Nephron (organoid): Measurements from ENCODE around the gene DPF3.
A peak's percentile ranks its signal among the peaks of the same experiment; 100 is the strongest.

Experiments used
- H3K27ac Mint-ChIP-seq, 3 experiments: 2 replicates each; pipeline ENCODE4 v1.8.0; 2020; ENCODE audit warnings: mixed read lengths in 3 of 3, mild to moderate bottlenecking in 2 of 3, moderate library complexity in 1 of 3
- H3K27me3 Mint-ChIP-seq: 2 replicates; pipeline ENCODE4 v1.8.0; 2021; ENCODE audit warnings: low read depth, mild to moderate bottlenecking, moderate library complexity, mixed read lengths
- H3K36me3 Mint-ChIP-seq: 2 replicates; pipeline ENCODE4 v1.8.0; 2020; ENCODE audit warnings: low read depth, mixed read lengths
- H3K4me1 Mint-ChIP-seq: 2 replicates; pipeline ENCODE4 v1.8.0; 2020; ENCODE audit warnings: mixed read lengths
- H3K4me3 Mint-ChIP-seq, 3 experiments: 2 replicates each; pipeline ENCODE4 v1.8.0; 2020; ENCODE audit warnings: mild to moderate bottlenecking in 3 of 3, mixed read lengths in 3 of 3, moderate library complexity in 2 of 3
- H3K9me3 Mint-ChIP-seq: 2 replicates; pipeline ENCODE4 v1.8.0; 2020; ENCODE audit warnings: mixed read lengths
- CTCF ChIP-seq, 3 experiments: fragments of 200-600 bp; sonication (generic); IDR thresholded peaks; one replicate each; pipeline ENCODE4 v1.5.0; 2021; ENCODE audit warnings: antibody characterized with exemption in 3 of 3; ENCODE audit not compliant: unreplicated experiment in 3 of 3

Gene DPF3

GRCh38 chr14:72600551-72601330, 293.2 kb downstream of the DPF3 start:
- H3K4me3 Mint-ChIP-seq = peak overlapping the region in 1 of 3 experiments; percentile 26
- peaks cover 32% of the 10 kb centered on the region for H3K4me1 Mint-ChIP-seq
- TF ChIP-seq CTCF (IDR thresholded peaks at IDR 0.05; ENCODE audit: unreplicated experiment in 3 of 3) = no peak
- H3K36me3 Mint-ChIP-seq = no peaks in the 10 kb centered on the region
- peak overlapping the region; percentile 84 to 92 (median 85) for H3K27ac Mint-ChIP-seq
- no peaks in the 10 kb centered on the region for H3K9me3 Mint-ChIP-seq
- H3K27me3 Mint-ChIP-seq = peaks cover 13% of the 10 kb centered on the region

GRCh38 chr14:72599579-72600470, 294.1 kb downstream of the DPF3 start:
- no peaks in the 10 kb centered on the region for H3K9me3 Mint-ChIP-seq
- H3K27ac Mint-ChIP-seq = peak overlapping the region; percentile 84 to 92 (median 85)
- H3K4me1 Mint-ChIP-seq = peaks cover 31% of the 10 kb centered on the region
- H3K4me3 Mint-ChIP-seq = no peak overlapping the region
- no peak for TF ChIP-seq CTCF (IDR thresholded peaks at IDR 0.05; ENCODE audit: unreplicated experiment in 3 of 3)
- peaks cover 13% of the 10 kb centered on the region for H3K27me3 Mint-ChIP-seq
- no peaks in the 10 kb centered on the region for H3K36me3 Mint-ChIP-seq

- no peak overlapping the region for H3K4me3 Mint-ChIP-seq
- no peaks in the 10 kb centered on the region for H3K9me3 Mint-ChIP-seq
- H3K36me3 Mint-ChIP-seq = no peaks in the 10 kb centered on the region
- TF ChIP-seq CTCF (IDR thresholded peaks at IDR 0.05; ENCODE audit: unreplicated experiment in 3 of 3) = no peak
- H3K4me1 Mint-ChIP-seq = peaks cover 18% of the 10 kb centered on the region
- peaks cover 17% of the 10 kb centered on the region for H3K27me3 Mint-ChIP-seq
- no peak overlapping the region for H3K27ac Mint-ChIP-seq
These were observed 295.6 kb downstream of the DPF3 start for GRCh38 chr14:72598306-72598705.

GRCh38 chr14:72597252-72598233, 296.4 kb downstream of the DPF3 start:
- H3K36me3 Mint-ChIP-seq = no peaks in the 10 kb centered on the region
- H3K9me3 Mint-ChIP-seq = no peaks in the 10 kb centered on the region
- H3K4me1 Mint-ChIP-seq = peaks cover 18% of the 10 kb centered on the region
- H3K27ac Mint-ChIP-seq = no peak overlapping the region
- H3K4me3 Mint-ChIP-seq = no peak overlapping the region
- peaks cover 21% of the 10 kb centered on the region for H3K27me3 Mint-ChIP-seq
- no peak for TF ChIP-seq CTCF (IDR thresholded peaks at IDR 0.05; ENCODE audit: unreplicated experiment in 3 of 3)

GRCh38 chr14:72595152-72595862, 298.6 kb downstream of the DPF3 start:
- Mint-ChIP-seq H3K4me3 (no peak overlapping the region), H3K9me3 (no peaks in the 10 kb centered on the region), H3K36me3 (no peaks in the 10 kb centered on the region)

More at GRCh38 chr14:72595152-72595862, 298.6 kb downstream of the DPF3 start:
- Mint-ChIP-seq H3K27ac (no peak overlapping the region), H3K27me3 (peaks cover 21% of the 10 kb centered on the region), H3K4me1 (peaks cover 4% of the 10 kb centered on the region)
- TF ChIP-seq CTCF (IDR thresholded peaks at IDR 0.05; ENCODE audit: unreplicated experiment in 3 of 3) = no peak
